ENCODE data around the gene NFIC.

Gene NFIC

DNA sequence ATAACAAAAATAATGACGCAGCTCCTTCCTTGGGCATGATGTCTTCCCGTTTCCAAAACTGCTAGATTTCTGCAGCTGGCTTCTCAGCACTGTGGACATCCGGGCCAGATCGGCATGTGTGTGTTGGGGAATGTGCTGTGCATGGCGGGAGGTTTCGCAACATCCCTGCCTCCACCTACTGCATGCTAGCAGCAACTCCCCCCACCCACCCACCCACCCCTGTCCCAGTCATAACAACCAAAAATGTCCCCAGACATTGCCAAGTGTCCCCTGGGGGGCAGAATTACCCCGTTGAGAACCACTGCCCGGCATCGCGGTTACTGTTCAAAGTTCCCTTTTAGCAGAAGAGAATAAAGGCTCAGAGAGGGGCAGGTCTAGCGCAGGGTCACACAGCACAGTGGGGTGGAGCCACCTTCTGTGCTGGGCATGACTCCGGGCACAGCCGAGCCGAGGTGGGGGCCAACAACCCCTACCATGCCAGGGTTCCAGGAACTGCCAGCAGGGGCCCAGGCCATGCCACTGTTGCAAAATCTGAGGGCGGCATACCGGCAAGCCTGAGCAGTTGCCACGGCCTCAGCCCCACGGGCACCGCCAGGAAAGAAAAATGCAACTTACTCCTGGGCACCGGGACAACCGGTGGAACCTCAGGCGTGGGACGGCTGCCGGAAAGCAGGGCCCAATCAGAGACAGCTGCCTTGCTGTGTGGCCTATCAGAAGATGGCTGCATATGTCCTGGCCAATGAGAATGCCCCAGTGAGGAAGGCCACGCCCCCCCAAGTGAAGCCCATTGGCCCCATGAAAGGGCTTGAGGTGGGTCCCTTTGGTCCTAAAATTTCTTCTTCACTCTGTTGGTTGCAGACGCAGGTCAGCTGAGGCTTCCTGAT, 22.5 kb upstream of the NFIC start:
- no peak overlapping the region for H3K27ac ChIP-seq (ENCODE audit: low read depth, low read length)
- no peaks in the 10 kb centered on the region for H3K9me2 ChIP-seq (replicated peaks; ENCODE audit: control insufficient read depth, low read length)

DNA sequence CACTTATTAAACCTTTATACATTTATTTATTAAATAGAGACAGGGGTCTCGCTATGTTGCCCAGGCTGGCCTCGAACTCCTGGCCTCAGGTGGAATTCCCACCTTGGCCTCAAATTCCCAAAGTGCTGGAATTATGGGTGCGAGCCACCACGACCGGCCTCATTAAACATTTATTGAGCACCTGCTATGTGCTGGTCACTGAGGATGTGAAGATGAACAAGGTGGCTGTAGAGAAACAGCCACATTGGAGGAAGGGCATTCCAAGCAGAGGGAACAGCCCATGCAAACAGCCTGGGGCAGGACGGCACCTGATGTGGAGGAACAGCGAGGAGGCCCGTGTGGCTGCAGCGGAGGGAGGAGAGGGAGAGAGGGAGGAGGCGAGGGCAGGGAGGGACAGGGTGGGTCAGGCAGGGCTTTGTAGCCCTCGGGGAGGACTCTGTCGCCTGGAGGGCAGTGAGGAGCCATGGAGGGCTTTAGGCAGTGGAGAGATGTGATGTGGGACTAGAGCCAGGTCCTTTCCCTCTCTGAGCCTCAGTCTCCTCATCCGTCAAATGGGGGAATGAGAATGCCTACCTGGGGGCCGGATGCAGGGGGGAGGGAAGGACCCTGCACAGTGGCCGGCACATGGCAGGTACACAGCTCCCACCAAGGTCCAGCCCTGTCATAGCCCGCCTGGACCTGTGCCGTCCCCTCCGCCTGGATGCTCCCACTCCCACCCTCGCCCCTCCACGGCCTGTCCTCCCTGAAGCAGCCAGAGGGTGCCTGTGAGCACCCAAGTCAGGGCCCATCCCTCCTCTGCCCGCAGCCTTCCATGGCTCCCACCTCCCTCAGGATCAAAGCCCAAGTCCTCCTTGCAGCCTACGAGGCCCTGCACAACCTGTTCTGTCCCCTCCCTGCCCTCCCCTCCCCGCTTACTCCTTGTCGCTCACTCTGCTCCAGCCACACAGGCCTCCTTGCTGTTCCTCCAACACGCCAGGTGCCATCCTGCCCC, 21.5 kb upstream of the NFIC start:
- Histone ChIP-seq H3K27me3 (ENCODE audit: control insufficient read depth, low read length) (no peaks in the 10 kb centered on the region), H3K9me2 (replicated peaks; ENCODE audit: control insufficient read depth, low read length) (no peaks in the 10 kb centered on the region), H3K4me1 (ENCODE audit: control insufficient read depth, low read length) (no peaks in the 10 kb centered on the region), H3K36me3 (ENCODE audit: control insufficient read depth, low read length) (no peaks in the 10 kb centered on the region), H3F3A (ENCODE audit: control insufficient read depth, insufficient read depth) (no peaks in the 10 kb centered on the region), H3K4me3 (ENCODE audit: low read length) (no peak overlapping the region), H3K27ac (ENCODE audit: low read depth, low read length) (no peak overlapping the region), H4K20me1 (ENCODE audit: control insufficient read depth, insufficient read depth, low read depth, low read length) (no peaks in the 10 kb centered on the region), H3K4me2 (ENCODE audit: low read length) (no peak overlapping the region), H3K79me2 (ENCODE audit: control insufficient read depth, low read length) (no peaks in the 10 kb centered on the region), H3K9me3 (ENCODE audit: control insufficient read depth, insufficient read depth, low read length) (0 out of 2 replicates have a peak, but pooled peaks cover 3% of the 10 kb centered on the region)
- TF ChIP-seq EZH2phosphoT487 (IDR thresholded peaks at IDR 0.05; ENCODE audit: borderline replicate concordance, low read length): no peak
- TF ChIP-seq, protein P1, sequence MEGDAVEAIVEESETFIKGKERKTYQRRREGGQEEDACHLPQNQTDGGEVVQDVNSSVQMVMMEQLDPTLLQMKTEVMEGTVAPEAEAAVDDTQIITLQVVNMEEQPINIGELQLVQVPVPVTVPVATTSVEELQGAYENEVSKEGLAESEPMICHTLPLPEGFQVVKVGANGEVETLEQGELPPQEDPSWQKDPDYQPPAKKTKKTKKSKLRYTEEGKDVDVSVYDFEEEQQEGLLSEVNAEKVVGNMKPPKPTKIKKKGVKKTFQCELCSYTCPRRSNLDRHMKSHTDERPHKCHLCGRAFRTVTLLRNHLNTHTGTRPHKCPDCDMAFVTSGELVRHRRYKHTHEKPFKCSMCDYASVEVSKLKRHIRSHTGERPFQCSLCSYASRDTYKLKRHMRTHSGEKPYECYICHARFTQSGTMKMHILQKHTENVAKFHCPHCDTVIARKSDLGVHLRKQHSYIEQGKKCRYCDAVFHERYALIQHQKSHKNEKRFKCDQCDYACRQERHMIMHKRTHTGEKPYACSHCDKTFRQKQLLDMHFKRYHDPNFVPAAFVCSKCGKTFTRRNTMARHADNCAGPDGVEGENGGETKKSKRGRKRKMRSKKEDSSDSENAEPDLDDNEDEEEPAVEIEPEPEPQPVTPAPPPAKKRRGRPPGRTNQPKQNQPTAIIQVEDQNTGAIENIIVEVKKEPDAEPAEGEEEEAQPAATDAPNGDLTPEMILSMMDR (IDR thresholded peaks at IDR 0.05; ENCODE audit: low read depth, low read length, poor library complexity, severe bottlenecking): no peak

More for the DNA sequence above, 22.5 kb upstream of the NFIC start:
- H3K36me3 ChIP-seq (ENCODE audit: control insufficient read depth, low read length): no peaks in the 10 kb centered on the region
- H3K4me2 ChIP-seq (ENCODE audit: low read length): no peak overlapping the region
- no peaks in the 10 kb centered on the region for H3F3A ChIP-seq (ENCODE audit: control insufficient read depth, insufficient read depth)
- no peak for TF ChIP-seq EZH2phosphoT487 (IDR thresholded peaks at IDR 0.05; ENCODE audit: borderline replicate concordance, low read length)
- TF ChIP-seq, protein P1 (IDR thresholded peaks at IDR 0.05; ENCODE audit: low read depth, low read length, poor library complexity, severe bottlenecking): no peak
- no peak overlapping the region for H3K4me3 ChIP-seq (ENCODE audit: low read length)
- H3K27me3 ChIP-seq (ENCODE audit: control insufficient read depth, low read length): no peaks in the 10 kb centered on the region
- H3K9me3 ChIP-seq (ENCODE audit: control insufficient read depth, insufficient read depth, low read length): 0 out of 2 replicates have a peak, but pooled peaks cover 3% of the 10 kb centered on the region
- no peaks in the 10 kb centered on the region for H4K20me1 ChIP-seq (ENCODE audit: control insufficient read depth, insufficient read depth, low read depth, low read length)
- H3K79me2 ChIP-seq (ENCODE audit: control insufficient read depth, low read length): no peaks in the 10 kb centered on the region
- no peaks in the 10 kb centered on the region for H3K4me1 ChIP-seq (ENCODE audit: control insufficient read depth, low read length)

DNA sequence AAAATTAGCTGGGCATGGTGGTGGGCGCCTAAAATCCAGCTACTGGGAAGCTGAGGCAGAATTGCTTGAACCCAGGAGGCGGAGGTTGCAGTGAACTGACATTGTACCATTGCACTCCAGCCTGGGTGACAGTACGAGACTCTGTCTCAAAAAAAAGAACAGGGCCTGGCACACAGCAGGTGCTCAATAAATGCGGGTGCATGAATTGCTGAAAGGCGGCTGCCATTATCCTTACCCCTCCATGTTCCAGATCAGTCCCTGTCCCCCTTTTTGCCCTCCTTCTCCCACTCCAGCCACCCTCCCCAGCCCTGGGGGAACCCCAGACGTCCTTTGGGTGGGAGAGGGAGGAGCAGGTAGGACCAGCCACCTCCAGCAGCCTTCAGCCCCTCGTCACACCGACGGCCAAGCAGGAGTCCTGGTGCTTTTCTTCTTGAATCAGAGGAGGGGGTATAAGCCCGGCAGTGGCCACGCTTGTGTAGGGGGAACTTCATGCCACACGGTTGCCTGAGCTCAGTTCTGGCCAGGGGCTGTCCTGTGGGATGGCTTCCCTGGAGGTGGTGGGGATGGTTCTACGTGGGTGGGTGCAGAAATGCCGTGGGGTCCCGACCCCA, 20.4 kb upstream of the NFIC start:
- 0 out of 2 replicates have a peak, but pooled peaks cover 3% of the 10 kb centered on the region for H3K9me3 ChIP-seq (ENCODE audit: control insufficient read depth, insufficient read depth, low read length)
- H3K4me2 ChIP-seq (ENCODE audit: low read length): no peak overlapping the region
- H3K27ac ChIP-seq (ENCODE audit: low read depth, low read length): no peak overlapping the region
- H3K36me3 ChIP-seq (ENCODE audit: control insufficient read depth, low read length): no peaks in the 10 kb centered on the region
- TF ChIP-seq, protein P1 (IDR thresholded peaks at IDR 0.05; ENCODE audit: low read depth, low read length, poor library complexity, severe bottlenecking): no peak
- no peak for TF ChIP-seq EZH2phosphoT487 (IDR thresholded peaks at IDR 0.05; ENCODE audit: borderline replicate concordance, low read length)
- no peaks in the 10 kb centered on the region for H3K27me3 ChIP-seq (ENCODE audit: control insufficient read depth, low read length)
- no peaks in the 10 kb centered on the region for H3K79me2 ChIP-seq (ENCODE audit: control insufficient read depth, low read length)
- no peaks in the 10 kb centered on the region for H3F3A ChIP-seq (ENCODE audit: control insufficient read depth, insufficient read depth)
- H3K4me1 ChIP-seq (ENCODE audit: control insufficient read depth, low read length): no peaks in the 10 kb centered on the region
- H3K9me2 ChIP-seq (replicated peaks; ENCODE audit: control insufficient read depth, low read length): no peaks in the 10 kb centered on the region
- H3K4me3 ChIP-seq (ENCODE audit: low read length): no peak overlapping the region
- H4K20me1 ChIP-seq (ENCODE audit: control insufficient read depth, insufficient read depth, low read depth, low read length): no peaks in the 10 kb centered on the region

Measured in DOHH2 (cell line).